ENCODE results near the gene SAP30BP. TPM values are rescaled to one million over a fixed set of nuclear protein-coding genes. Genes with fewer than 3 reads are reported as not detected.

The SAP30BP gene
- total and polyA plus RNA-seq, 2 donors (not counting 3 experiments of a cell fraction or from before 2014, with no cell fraction given) = 116 to 151 TPM

DNA sequence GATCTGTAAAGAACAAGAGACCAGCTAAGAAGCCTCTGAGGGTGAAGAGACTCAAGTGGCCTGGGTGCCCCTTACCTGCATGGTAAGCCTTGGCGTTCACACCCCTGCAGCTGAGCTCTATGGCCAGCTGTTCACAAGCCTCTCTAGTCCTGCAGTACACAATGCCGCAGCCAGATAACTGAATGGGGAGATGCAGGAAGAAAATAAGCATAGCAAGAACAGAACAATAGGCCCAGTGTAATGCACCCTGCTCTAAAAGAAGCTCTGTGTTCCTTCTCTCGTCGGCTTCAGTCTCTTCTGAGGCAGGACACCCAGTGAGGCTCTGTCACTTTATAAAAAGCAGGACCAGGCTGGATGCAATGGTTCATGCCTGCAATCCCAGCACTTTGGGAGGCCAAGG, 5.6 kb upstream of the SAP30BP start:
- no peak overlapping the region for H3K4me3 ChIP-seq (replicated peaks in 1 of 3; ENCODE audit: insufficient read depth in 1 of 3, low read depth in 1 of 3, low read length in 3 of 3)
- DNase-seq (ENCODE audit: low read depth, low spot score) (no peak), FAIRE-seq (no peak)
- peaks cover 9% of the 10 kb centered on the region for H3K4me1 ChIP-seq (ENCODE audit: control insufficient read depth, extremely low read depth, insufficient read depth, low read length)
- no peak overlapping the region for H3K27ac ChIP-seq (ENCODE audit: insufficient read depth, low read depth, low read length)
- dilution Hi-C loops (cut with MboI; ENCODE audit: extremely low pct_ligation_motif_present, low sequenced_read_pairs) = no loop called here
- no TSS peak for BruUV-seq (replicated peaks)
- H3K9ac ChIP-seq (replicated peaks; ENCODE audit: extremely low read depth, insufficient read depth, low read length) = no peak overlapping the region
- H3K9me1 ChIP-seq (replicated peaks; ENCODE audit: control insufficient read depth, extremely low read depth, insufficient read depth, low read length) = no peaks in the 10 kb centered on the region
- intact Hi-C loops (cut with micrococcal nuclease) = no loop called here
- no peaks in the 10 kb centered on the region for H4K20me1 ChIP-seq (replicated peaks; ENCODE audit: control insufficient read depth, extremely low read depth, insufficient read depth, low read length)
- TF ChIP-seq MYC (IDR thresholded peaks at IDR 0.05; ENCODE audit: low read depth, low read length) (no peak), FOS (IDR thresholded peaks at IDR 0.05; ENCODE audit: borderline replicate concordance, insufficient read depth, low read length) (no peak), JUN (IDR thresholded peaks at IDR 0.05; ENCODE audit: borderline replicate concordance, insufficient read depth, insufficient read length, low read depth) (no peak), POLR2A (IDR thresholded peaks at IDR 0.05; ENCODE audit: low read depth, low read length) (no peak), EZH2 (IDR thresholded peaks at IDR 0.05; ENCODE audit: borderline replicate concordance, low read depth, low read length, severe bottlenecking) (no peak)
- TF ChIP-seq, protein P1, sequence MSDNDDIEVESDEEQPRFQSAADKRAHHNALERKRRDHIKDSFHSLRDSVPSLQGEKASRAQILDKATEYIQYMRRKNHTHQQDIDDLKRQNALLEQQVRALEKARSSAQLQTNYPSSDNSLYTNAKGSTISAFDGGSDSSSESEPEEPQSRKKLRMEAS (IDR thresholded peaks at IDR 0.05; ENCODE audit: insufficient read depth, insufficient read length) = no peak
- TF ChIP-seq, protein P2, sequence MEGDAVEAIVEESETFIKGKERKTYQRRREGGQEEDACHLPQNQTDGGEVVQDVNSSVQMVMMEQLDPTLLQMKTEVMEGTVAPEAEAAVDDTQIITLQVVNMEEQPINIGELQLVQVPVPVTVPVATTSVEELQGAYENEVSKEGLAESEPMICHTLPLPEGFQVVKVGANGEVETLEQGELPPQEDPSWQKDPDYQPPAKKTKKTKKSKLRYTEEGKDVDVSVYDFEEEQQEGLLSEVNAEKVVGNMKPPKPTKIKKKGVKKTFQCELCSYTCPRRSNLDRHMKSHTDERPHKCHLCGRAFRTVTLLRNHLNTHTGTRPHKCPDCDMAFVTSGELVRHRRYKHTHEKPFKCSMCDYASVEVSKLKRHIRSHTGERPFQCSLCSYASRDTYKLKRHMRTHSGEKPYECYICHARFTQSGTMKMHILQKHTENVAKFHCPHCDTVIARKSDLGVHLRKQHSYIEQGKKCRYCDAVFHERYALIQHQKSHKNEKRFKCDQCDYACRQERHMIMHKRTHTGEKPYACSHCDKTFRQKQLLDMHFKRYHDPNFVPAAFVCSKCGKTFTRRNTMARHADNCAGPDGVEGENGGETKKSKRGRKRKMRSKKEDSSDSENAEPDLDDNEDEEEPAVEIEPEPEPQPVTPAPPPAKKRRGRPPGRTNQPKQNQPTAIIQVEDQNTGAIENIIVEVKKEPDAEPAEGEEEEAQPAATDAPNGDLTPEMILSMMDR (IDR thresholded peaks at IDR 0.05; ENCODE audit: extremely low read depth in 1 of 2, insufficient read depth in 1 of 2, low read depth in 1 of 2, low read length in 2 of 2) = no peak
- CTCF ChIA-PET = interaction anchor here (0.6 to 2.5 kb wide), 6 partner anchors 10 to 193 kb away, joined by 3 to 8 read pairs (median 5); partner anchors contain the start of gene SMIM5
- H2AFZ ChIP-seq (ENCODE audit: low read depth, low read length) = no peak overlapping the region
- H3K9me3 ChIP-seq (replicated peaks; ENCODE audit: control insufficient read depth, insufficient read depth, low read length) = no peaks in the 10 kb centered on the region
- peaks cover 0 to 16% of the 10 kb centered on the region in 2 experiments for H3K36me3 ChIP-seq (ENCODE audit: control insufficient read depth in 2 of 2, extremely low read depth in 1 of 2, insufficient read depth in 2 of 2, low read length in 2 of 2)
- H3K27me3 ChIP-seq (ENCODE audit: control insufficient read depth in 2 of 2, insufficient read depth in 2 of 2, low read length in 2 of 2) = no peaks in the 10 kb centered on the region
- no peak overlapping the region for H3K4me2 ChIP-seq (ENCODE audit: insufficient read depth, low read length)
- POLR2A ChIA-PET = no interaction called here
- H3K79me2 ChIP-seq (ENCODE audit: control insufficient read depth, insufficient read depth, low read length) = peaks cover 7% of the 10 kb centered on the region

Measured in endothelial cell of umbilical vein (primary cell).